H1 (cell line): ENCODE measurements around the gene ITPKC. TPM values are rescaled to one million over a fixed set of nuclear protein-coding genes. Genes with fewer than 3 reads are reported as not detected.

ENCODE experiments used
- CTCF ChIA-PET: fragments of 300-600 bp; sonication (Branson Sonifier 250); formaldehyde crosslinking; loops from one replicate; lab custom pipeline; 2021; ENCODE audit not compliant: partially characterized antibody; lab: Charles Lee
- POLR2A ChIA-PET: fragments of 300-600 bp; sonication (Branson Sonifier 250); formaldehyde crosslinking; loops from one replicate; lab custom pipeline; 2021; ENCODE audit warnings: inconsistent platforms; ENCODE audit not compliant: partially characterized antibody; lab: Charles Lee
- DNase-seq, 2 experiments: peaks; one replicate each; pipeline versions ENCODE4 v3.0.0 to v3.0.0-alpha.2; 2010 to 2022; ENCODE audit warnings: low spot score in 2 of 2, low read depth in 1 of 2, mixed read lengths in 1 of 2
- FAIRE-seq: peaks from 2 replicates; lab custom pipeline; 2011; peaks lifted over from hg19 to GRCh38; lab: Jason Lieb, UNC
- H2AFZ ChIP-seq: 2 replicates; pipeline ENCODE4 v1.8.1; 2012; ENCODE audit warnings: low read length, inconsistent platforms
- H2AK5ac ChIP-seq: 2 replicates; pipeline ENCODE4 v1.6.1; 2013; ENCODE audit warnings: low read depth, low read length
- H2BK120ac ChIP-seq: replicated peaks from 2 replicates; pipeline ENCODE3; 2013; ENCODE audit warnings: low read depth, low read length, inconsistent platforms
- H2BK12ac ChIP-seq: 2 replicates; pipeline ENCODE4 v1.6.1; 2013; ENCODE audit warnings: low read depth, low read length
- H2BK15ac ChIP-seq: 2 replicates; pipeline ENCODE4 v1.6.1; 2013; ENCODE audit warnings: low read length
- H2BK20ac ChIP-seq: 2 replicates; pipeline ENCODE4 v1.6.1; 2013; ENCODE audit warnings: low read length
- H2BK5ac ChIP-seq: 2 replicates; pipeline ENCODE4 v1.6.1; 2013; ENCODE audit warnings: low read depth, low read length
- H3K14ac ChIP-seq: 2 replicates; pipeline ENCODE4 v1.6.1; 2013; ENCODE audit warnings: inconsistent platforms; ENCODE audit not compliant: insufficient read length
- H3K18ac ChIP-seq: 2 replicates; pipeline ENCODE4 v1.6.1; 2013; ENCODE audit warnings: low read length; ENCODE audit errors: extremely low read depth
- H3K23ac ChIP-seq: 2 replicates; pipeline ENCODE4 v1.6.1; 2013; ENCODE audit warnings: inconsistent platforms; ENCODE audit not compliant: insufficient read length
- H3K23me2 ChIP-seq: 2 replicates; pipeline ENCODE4 v1.6.1; 2013; ENCODE audit warnings: low read depth, low read length
- H3K27ac ChIP-seq: 2 replicates; pipeline ENCODE4 v1.6.1; 2011; ENCODE audit warnings: low read depth, low read length, inconsistent platforms
- H3K27me3 ChIP-seq, 4 experiments: replicated peaks in 1 of 4; 1 replicate in 1 of 4; 2 replicates in 3 of 4; pipeline versions ENCODE4 v1.6.1 to v1.8.1; 2011 to 2013; ENCODE audit warnings: low read length in 3 of 4, mild to moderate bottlenecking in 3 of 4, inconsistent platforms in 2 of 4, mixed read lengths in 2 of 4, moderate library complexity in 1 of 4; ENCODE audit not compliant: control insufficient read depth in 3 of 4, insufficient read depth in 3 of 4; ENCODE audit errors: extremely low read depth in 1 of 4
- H3K36me3 ChIP-seq, 4 experiments: 2 replicates each; pipeline versions ENCODE4 v1.6.1 to v1.8.1; 2011 to 2013; ENCODE audit warnings: mild to moderate bottlenecking in 4 of 4, low read length in 3 of 4, moderate library complexity in 2 of 4, control low read depth in 1 of 4, inconsistent platforms in 1 of 4; ENCODE audit not compliant: insufficient read depth in 4 of 4, control insufficient read depth in 2 of 4
- H3K4ac ChIP-seq: replicated peaks from 2 replicates; pipeline ENCODE3; 2013; ENCODE audit warnings: low read length, low read depth, mixed read lengths, inconsistent platforms; ENCODE audit not compliant: insufficient read length
- H3K4me1 ChIP-seq, 4 experiments: replicated peaks in 1 of 4; 1 replicate in 1 of 4; 2 replicates in 3 of 4; pipeline versions ENCODE4 v1.6.1 to v1.8.1; 2011 to 2013; ENCODE audit warnings: low read length in 3 of 4, inconsistent platforms in 2 of 4, mixed read lengths in 1 of 4; ENCODE audit not compliant: insufficient read depth in 4 of 4, control insufficient read depth in 3 of 4
- H3K4me2 ChIP-seq, 2 experiments: 2 replicates each; pipeline versions ENCODE4 v1.6.1 to v1.8.1; 2011 to 2013; ENCODE audit warnings: low read depth in 2 of 2, low read length in 2 of 2, control low read depth in 1 of 2, inconsistent platforms in 1 of 2, mild to moderate bottlenecking in 1 of 2; ENCODE audit not compliant: insufficient read depth in 1 of 2
- H3K4me3 ChIP-seq, 4 experiments: fragments of 200-600, 300-600 bp in 1 of 4; sonication (generic), shearing (Covaris generic), sonication (Bioruptor Twin) in 1 of 4; 2 replicates each; pipeline versions ENCODE4 v1.5.1 to v1.8.1; 2011 to 2016; ENCODE audit warnings: low read length in 4 of 4, low read depth in 3 of 4, control low read depth in 2 of 4, inconsistent platforms in 2 of 4, mild to moderate bottlenecking in 2 of 4, mixed read lengths in 1 of 4, moderate library complexity in 1 of 4; ENCODE audit not compliant: insufficient read depth in 2 of 4; ENCODE audit errors: extremely low read depth in 1 of 4
- H3K56ac ChIP-seq: replicated peaks from 2 replicates; pipeline ENCODE3; 2013; ENCODE audit warnings: low read depth, mild to moderate bottlenecking, mixed read lengths, low read length, inconsistent platforms; ENCODE audit not compliant: insufficient read length
- H3K79me1 ChIP-seq: 2 replicates; pipeline ENCODE4 v1.6.1; 2013; ENCODE audit warnings: low read depth, low read length, control low read depth
- H3K79me2 ChIP-seq, 2 experiments: 2 replicates each; pipeline versions ENCODE4 v1.6.1 to v1.8.1; 2012 to 2013; ENCODE audit warnings: low read length in 2 of 2, mild to moderate bottlenecking in 2 of 2, inconsistent platforms in 1 of 2; ENCODE audit not compliant: insufficient read depth in 2 of 2, control insufficient read depth in 1 of 2
- H3K9ac ChIP-seq, 4 experiments: replicated peaks in 1 of 4; 1 replicate in 1 of 4; 2 replicates in 3 of 4; pipeline versions ENCODE4 v1.6.1 to v1.8.1; 2011 to 2013; ENCODE audit warnings: low read depth in 3 of 4, low read length in 3 of 4, control low read depth in 2 of 4, mild to moderate bottlenecking in 2 of 4, moderate library complexity in 2 of 4, inconsistent platforms in 1 of 4; ENCODE audit errors: extremely low read depth in 1 of 4
- H3K9me3 ChIP-seq, 2 experiments: 2 replicates each; pipeline versions ENCODE4 v1.6.1 to v1.8.1; 2012 to 2013; ENCODE audit warnings: mild to moderate bottlenecking in 2 of 2, moderate library complexity in 2 of 2, control low read depth in 1 of 2, inconsistent platforms in 1 of 2, low read depth in 1 of 2, low read length in 1 of 2, mixed read lengths in 1 of 2; ENCODE audit not compliant: insufficient read depth in 2 of 2
- H4K20me1 ChIP-seq, 2 experiments: replicated peaks in 1 of 2; 2 replicates each; pipeline versions ENCODE3 to v1.8.1; 2011 to 2013; ENCODE audit warnings: inconsistent platforms in 2 of 2, low read length in 2 of 2, mild to moderate bottlenecking in 1 of 2; ENCODE audit not compliant: insufficient read depth in 2 of 2, control insufficient read depth in 1 of 2
- H4K5ac ChIP-seq: 2 replicates; pipeline ENCODE4 v1.6.1; 2013; ENCODE audit warnings: low read length, low read depth, mixed read lengths, inconsistent platforms; ENCODE audit not compliant: insufficient read length
- H4K8ac ChIP-seq: 2 replicates; pipeline ENCODE4 v1.8.0; 2013; ENCODE audit warnings: mild to moderate bottlenecking, moderate library complexity, low read length, inconsistent platforms; ENCODE audit not compliant: insufficient read depth; ENCODE audit errors: extremely low read depth
- H4K91ac ChIP-seq: replicated peaks from 2 replicates; pipeline ENCODE3; 2013; ENCODE audit warnings: low read length, mixed read lengths, inconsistent platforms; ENCODE audit not compliant: insufficient read length
- ASH2L ChIP-seq: fragments of 200-600, 300-600 bp; sonication (generic); IDR thresholded peaks from one replicate; pipeline ENCODE4 v1.7.1; 2017; ENCODE audit warnings: low read length
- PHF8 ChIP-seq: fragments of 200-600 bp; sonication (generic); conservative IDR thresholded peaks from 2 replicates; pipeline ENCODE4 v1.7.1; 2012; ENCODE audit warnings: low read depth, mild to moderate bottlenecking, inconsistent platforms, low read length, moderate library complexity
- SIN3A ChIP-seq, 2 experiments: IDR thresholded peaks in 1 of 2; conservative IDR thresholded peaks in 1 of 2; 2 replicates each; pipeline ENCODE4 v1.6.1; 2011 to 2012; ENCODE audit warnings: low read length in 2 of 2, improper control_type of control experiment in 1 of 2, low read depth in 1 of 2, mild to moderate bottlenecking in 1 of 2
- TAF1 ChIP-seq: IDR thresholded peaks from 2 replicates; pipeline ENCODE4 v1.6.1; 2011; ENCODE audit warnings: mild to moderate bottlenecking, low read depth, low read length
- TAF7 ChIP-seq: optimal IDR thresholded peaks from 2 replicates; pipeline ENCODE3; 2011; ENCODE audit warnings: low read depth, mild to moderate bottlenecking, inconsistent platforms, low read length, moderate library complexity, borderline replicate concordance
- TEAD4 ChIP-seq: IDR thresholded peaks from 2 replicates; pipeline ENCODE4 v1.6.1; 2012; ENCODE audit warnings: low read depth, low read length, inconsistent platforms, mixed read lengths
- WGBS, 2 experiments: shearing (Covaris generic) in 1 of 2; methylation state at CpG; one replicate each; pipeline versions ENCODE4 v1.1.6 to v1.1.7; 2013 to 2015; ENCODE audit warnings: low lambda C conversion rate in 2 of 2, mixed read lengths in 2 of 2, inconsistent platforms in 1 of 2, low coverage in 1 of 2, missing lambda C conversion rate in 1 of 2; ENCODE audit not compliant: insufficient replicate concordance in 2 of 2, insufficient coverage in 1 of 2, insufficient read length in 1 of 2; ENCODE audit errors: extremely low coverage in 1 of 2, missing lambda C conversion rate in 1 of 2; 5-methylcytosine and 5-hydroxymethylcytosine counted together
- long read RNA-seq, 2 experiments: library from RNA in 1 of 2; library from capped mRNA in 1 of 2; stranded (forward); transcript quantifications; one replicate each; pipeline ENCODE4 v2.0.0, GENCODE V29; 2021; ENCODE audit warnings: inconsistent platforms in 1 of 2
- polyA minus RNA-seq, 3 experiments: library from RNA; depleted of rRNA, polyadenylated mRNA; stranded (reverse); fragments of >200 nt; gene quantifications; 1 replicate in 2 of 3; 2 replicates in 1 of 3; pipeline ENCODE4 v1.2.3, GENCODE V29; 2011
- polyA plus RNA-seq, 7 experiments: library from polyadenylated mRNA; depleted of rRNA in 3 of 7; stranded (reverse) in 5 of 7; unstranded in 2 of 7; fragments of >200 nt in 5 of 7; fragments of 200-250 nt in 2 of 7; gene quantifications; 1 replicate in 5 of 7; 2 replicates in 1 of 7; 4 replicates in 1 of 7; pipeline versions ENCODE4 v1.2.1 to v1.2.3, GENCODE V29; 2011 to 2013; ENCODE audit warnings: missing spikeins in 2 of 7, mixed read lengths in 2 of 7
- total RNA-seq: library from RNA; stranded (reverse); fragmentation: NEBNext Ultra II Directional; extraction: Animal tissue kit (Norgen Biotek cat#: 25700); gene quantifications from 2 replicates; pipeline ENCODE4 v1.2.1, GENCODE V29; 2021
- TF ChIP-seq, protein P1 (sequence below): IDR thresholded peaks from 2 replicates; pipeline ENCODE4 v1.6.1; 2012; ENCODE audit warnings: inconsistent platforms

ITPKC gene
- total RNA-seq (8.9 and 9.5 TPM in 2 replicates), polyA plus RNA-seq (2011; rRNA removed) (5.2 and 7.8 TPM in 2 replicates), polyA minus RNA-seq (2011; rRNA and poly(A)+ RNA removed) (8.5 and 11.8 TPM in 2 replicates)
- polyA plus RNA-seq (2011; cell fraction: cytosol; rRNA removed): 7.0 TPM
- polyA plus RNA-seq (2011; cell fraction: nucleus; rRNA removed): 12.2 TPM
- 6.0 to 9.0 TPM (median 8.9 TPM) in 4 replicates for polyA plus RNA-seq (2012, experiment 1 of 2)
- 8.4 TPM for polyA plus RNA-seq (2012, experiment 2 of 2)
- polyA plus RNA-seq (2013, experiment 1 of 2): 3.4 TPM
- polyA plus RNA-seq (2013, experiment 2 of 2): 3.4 TPM
- polyA minus RNA-seq (2011; cell fraction: cytosol; rRNA and poly(A)+ RNA removed): 6.2 TPM
- polyA minus RNA-seq (2011; cell fraction: nucleus; rRNA and poly(A)+ RNA removed): 7.3 TPM
- long read RNA-seq, experiment 1, partial matches to known transcripts: 6 of 7 reads
- long read RNA-seq, experiment 1, other reads (novel, unspliced or antisense): 0 of 7 reads
- long read RNA-seq, experiment 2, partial matches to known transcripts: 1 of 1 reads
- long read RNA-seq, experiment 2, other reads (novel, unspliced or antisense): 0 of 1 reads

DNA sequence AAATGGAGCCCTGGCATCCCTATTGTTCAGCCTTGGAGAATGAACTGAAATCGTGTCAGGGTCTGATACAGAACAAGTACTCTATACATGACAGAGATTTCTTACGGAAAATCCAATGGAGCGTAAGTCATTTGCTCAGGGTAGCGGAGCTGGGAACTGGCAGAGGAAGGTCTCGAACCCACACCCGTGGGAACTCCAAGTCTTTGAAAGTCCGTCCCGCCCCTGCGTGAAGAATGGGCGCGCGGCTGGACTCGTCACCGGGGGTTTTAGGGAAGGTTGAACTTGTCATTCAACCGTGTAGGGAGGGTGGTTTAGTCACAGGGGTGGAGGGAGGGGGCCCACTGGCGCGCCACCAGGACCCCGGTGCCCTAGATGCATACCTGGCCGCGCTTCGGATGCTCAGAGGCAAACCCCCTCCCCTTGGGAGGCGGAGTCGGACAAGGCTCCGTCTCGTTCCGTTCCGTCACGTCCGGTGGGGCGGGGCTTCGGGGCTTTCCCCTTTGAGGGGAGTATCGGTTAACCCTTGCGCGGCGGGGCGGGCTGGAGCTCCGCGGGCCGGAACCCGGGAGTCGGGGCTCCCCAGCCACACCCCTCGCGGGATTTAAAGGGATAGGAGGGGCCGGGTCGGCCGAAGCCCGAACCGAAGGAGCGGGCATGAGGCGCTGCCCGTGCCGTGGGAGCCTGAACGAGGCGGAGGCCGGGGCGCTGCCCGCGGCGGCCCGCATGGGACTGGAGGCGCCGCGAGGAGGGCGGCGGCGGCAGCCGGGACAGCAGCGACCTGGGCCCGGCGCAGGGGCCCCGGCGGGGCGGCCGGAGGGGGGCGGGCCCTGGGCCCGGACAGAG, at the start of gene ITPKC, which contains the start of gene COQ8B:
ITPKC (plus strand) TSS at position 631 of the 843 bp plus-strand sequence; CDS start at position 655, 24 bp downstream.
COQ8B (minus strand) TSS at position 405 of the 843 bp plus-strand sequence. CDS start 2,254 bp downstream, outside the sequence.
- H4K5ac ChIP-seq: no peak within 1 kb of the TSS
- H3K36me3 ChIP-seq: peaks cover 0 to 9% (median 3%) of the 10 kb centered on the region in 4 experiments; a peak in 4 of 8 replicates
- H2AFZ ChIP-seq: no peak within 1 kb of the TSS
- no peaks in the 10 kb centered on the region for H3K27me3 ChIP-seq
- no peak within 1 kb of the TSS for H4K91ac ChIP-seq
- peaks cover 0 to 34% of the 10 kb centered on the region in 2 experiments; a peak in 2 of 4 replicates for H3K79me2 ChIP-seq
- 1% methylated on average over 42 of the region's 76 CpGs; no CpG with 5 or more reads in 1 of the 2 experiments for WGBS, 2 experiments
- no peak within 1 kb of the TSS for H2BK20ac ChIP-seq
- H3K18ac ChIP-seq: peak within 1 kb of the TSS; percentile 48
- DNase-seq (peak; percentile 90 to 100), FAIRE-seq (no peak)
- H3K79me1 ChIP-seq: peaks cover 10% of the 10 kb centered on the region; the same call in 1 of the 2 replicates
- ChIA-PET POLR2A (interaction anchor here (0.7 to 2.4 kb wide), 20 partner anchors 13 to 547 kb away, joined by 3 to 28 read pairs (median 5); partner anchors contain the start of genes ACTMAP, EGLN2, HNRNPUL1 and NUMBL), CTCF (interaction anchor here (0.6 to 1.6 kb wide), 11 partner anchors 14 to 190 kb away, joined by 3 to 4 read pairs (median 3); partner anchors contain the start of gene NUMBL)
- H3K9ac ChIP-seq: peak within 1 kb of the TSS; percentile 82 to 90 (median 87)
- H3K23ac ChIP-seq: no peak within 1 kb of the TSS
- peak within 1 kb of the TSS; percentile 76 for H2AK5ac ChIP-seq
- peak within 1 kb of the TSS; percentile 74 for H3K27ac ChIP-seq
- peak within 1 kb of the TSS; percentile 96 to 100 for H3K4me2 ChIP-seq
- peak within 1 kb of the TSS; percentile 96 for H2BK5ac ChIP-seq
- H2BK120ac ChIP-seq: no peak within 1 kb of the TSS
- peak within 1 kb of the TSS; percentile 52 for H3K56ac ChIP-seq
- no peak within 1 kb of the TSS for H3K4ac ChIP-seq
- 0 out of 2 replicates have a peak within 1 kb of the TSS, but pooled peaks have one; percentile 61 for H2BK15ac ChIP-seq
- H4K8ac ChIP-seq: peak within 1 kb of the TSS; percentile 91
- peaks cover 23% of the 10 kb centered on the region for H3K23me2 ChIP-seq
- H4K20me1 ChIP-seq: no peaks in the 10 kb centered on the region
- H3K4me3 ChIP-seq: peak within 1 kb of the TSS; percentile 72 to 94 (median 90)
- H3K9me3 ChIP-seq: no peaks in the 10 kb centered on the region
- peak within 1 kb of the TSS; percentile 94 for H2BK12ac ChIP-seq
- peaks cover 0 to 25% (median 8%) of the 10 kb centered on the region in 4 experiments; a peak in 6 of 7 replicates for H3K4me1 ChIP-seq
- H3K14ac ChIP-seq: no peak within 1 kb of the TSS
- TF ChIP-seq ASH2L (peak; percentile 10), TAF7 (peak; percentile 18), TAF1 (peak; percentile 61), SIN3A (conservative IDR thresholded peaks at IDR 0.05 in 1 of 2, IDR thresholded peaks at IDR 0.05 in 1 of 2; ENCODE audit: low read depth in 1 of 2, low read length in 2 of 2) (peak; percentile 11 to 46; a peak in 1 of 4 replicates), TEAD4 (peak; percentile 62; the same call in 1 of the 2 replicates), PHF8 (peak; percentile 74; the same call in 1 of the 2 replicates)
- TF ChIP-seq, protein P1, sequence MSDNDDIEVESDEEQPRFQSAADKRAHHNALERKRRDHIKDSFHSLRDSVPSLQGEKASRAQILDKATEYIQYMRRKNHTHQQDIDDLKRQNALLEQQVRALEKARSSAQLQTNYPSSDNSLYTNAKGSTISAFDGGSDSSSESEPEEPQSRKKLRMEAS: 0 out of 2 replicates have a peak, but pooled peaks have one; percentile 5
